Psoas muscle (tissue), 8 donors: Measurements from ENCODE around the gene RGS1. TPM values are rescaled to one million over a fixed set of nuclear protein-coding genes. Genes with fewer than 3 reads are reported as not detected.

Experiments used
- ATAC-seq, 4 donors: fragments of 200-7000 bp; cut with Tn5 transposase; one replicate each; pipeline ENCODE4 v1.9.1; 2020; ENCODE audit warnings: moderate library complexity in 3 of 4, mild to moderate bottlenecking in 2 of 4
- DNase-seq, 2 donors: peaks; one replicate each; pipeline ENCODE4 v3.0.0-alpha.2; 2020
- H3K27ac ChIP-seq: fragments of 200-600 bp; one replicate; pipeline ENCODE4 v1.8.0; 2022
- H3K27me3 ChIP-seq, 3 donors: fragments of 200-600 bp in 1 of 3; one replicate each; pipeline versions ENCODE4 v1.6.1 to v1.8.0; 2013 to 2022; ENCODE audit warnings: low read length in 2 of 3, mild to moderate bottlenecking in 2 of 3, moderate library complexity in 1 of 3; ENCODE audit not compliant: insufficient read depth in 3 of 3
- H3K36me3 ChIP-seq, 2 donors: fragments of 200-600 bp in 1 of 2; one replicate each; pipeline versions ENCODE4 v1.6.1 to v1.8.0; 2013 to 2022; ENCODE audit warnings: low read depth in 1 of 2, mild to moderate bottlenecking in 1 of 2, moderate library complexity in 1 of 2; ENCODE audit not compliant: insufficient read depth in 1 of 2
- H3K4me1 ChIP-seq: fragments of 200-600 bp; one replicate; pipeline ENCODE4 v1.8.0; 2022
- H3K4me3 ChIP-seq: fragments of 200-600 bp; one replicate; pipeline ENCODE4 v1.8.0; 2022; ENCODE audit warnings: mild to moderate bottlenecking
- H3K9me3 ChIP-seq: fragments of 200-600 bp; one replicate; pipeline ENCODE4 v1.8.0; 2022
- CTCF ChIP-seq: fragments of 200-600 bp; IDR thresholded peaks from one replicate; pipeline ENCODE4 v1.8.0; 2022; ENCODE audit warnings: antibody characterized with exemption
- WGBS, 3 donors: extraction: QIAGEN DNeasy Blood & Tissue Kit; methylation state at CpG; one replicate each; pipeline versions ENCODE4 v1.1.6 to v1.1.7; 2013; 5-methylcytosine and 5-hydroxymethylcytosine counted together
- intact Hi-C, 2 donors: fragments of 100-400 bp; cut with DNase I; formaldehyde crosslinking; loops; one replicate each; pipeline versions ENCODE4 v1.11.0 to v1.14.2; 2022
- polyA plus RNA-seq, 3 donors: library from polyadenylated mRNA; stranded (reverse); fragments of 200-250 nt; gene quantifications; one replicate each; pipeline ENCODE4 v1.2.3, GENCODE V29; 2013
- total RNA-seq, 4 donors: library from RNA; stranded (reverse); fragmentation: NEBNext Ultra II Directional in 2 of 4; extraction: Animal tissue kit (Norgen Biotek cat#: 25700) in 2 of 4; gene quantifications; one replicate each; pipeline versions ENCODE4 v1.2.1 to v1.2.4, GENCODE V29; 2021 to 2023
- donor health status: healthy with polysubstance abuse.
- donor health status: DM: no; HTN: no; CAD: no; lungs with moderate emphysema.
- donor health status: Bipolar disorder and iron deficiency.
- donor health status: healthy.
- donor health status: DM: yes; HTN: yes; CAD: no.
- donor health status: DM: no; HTN: no; CAD: no.
- donor health status: DM: no; HTN: no; CAD: no.
- donor health status: DM: yes; HTN: yes; CAD: no.

Gene RGS1
- total and polyA plus RNA-seq, 7 donors: 0.06 to 1.7 (median 1.3) TPM

- no peak overlapping the region for H3K27ac ChIP-seq
- DNase-seq (no peak), ATAC-seq (no peak)
- H3K27me3 ChIP-seq: no peaks in the 10 kb centered on the region
- H3K36me3 ChIP-seq: no peaks in the 10 kb centered on the region
- H3K4me3 ChIP-seq: no peak overlapping the region
- intact Hi-C loops: loop anchor here in 1 of 2 donors (10.0 kb wide), 1 partner anchor 1039 kb away; no protein-coding TSS in a partner anchor
- 55 to 69% (median 57%) methylated on average over 1 of the region's 1 CpG for WGBS, 3 donors
- no peaks in the 10 kb centered on the region for H3K4me1 ChIP-seq
- no peak for TF ChIP-seq CTCF
- no peaks in the 10 kb centered on the region for H3K9me3 ChIP-seq
Measured at GRCh38 chr1:192574073-192574472, 1.5 kb upstream of the RGS1 start.

GRCh38 chr1:192576190-192577144 lies 894 bp downstream of the RGS1 start:
- Histone ChIP-seq H3K4me3 (no peak overlapping the region), H3K4me1 (no peaks in the 10 kb centered on the region), H3K36me3 (no peaks in the 10 kb centered on the region), H3K27ac (no peak overlapping the region), H3K9me3 (no peaks in the 10 kb centered on the region), H3K27me3 (no peaks in the 10 kb centered on the region)
- TF ChIP-seq CTCF: no peak
- WGBS, 3 donors: 96 to 100% (median 100%) methylated on average over 1 of the region's 1 CpG
- no peak for ATAC-seq
- no peak for DNase-seq
- intact Hi-C loops: loop anchor here in 1 of 2 donors (10.0 kb wide), 1 partner anchor 1042 kb away; no protein-coding TSS in a partner anchor

- no peak for TF ChIP-seq CTCF
- Histone ChIP-seq H3K36me3 (no peaks in the 10 kb centered on the region), H3K9me3 (no peaks in the 10 kb centered on the region), H3K4me3 (no peak overlapping the region), H3K27me3 (no peaks in the 10 kb centered on the region), H3K4me1 (no peaks in the 10 kb centered on the region), H3K27ac (no peak overlapping the region)
- intact Hi-C loops: loop anchor here in 1 of 2 donors (10.0 kb wide), 1 partner anchor 1043 kb away; no protein-coding TSS in a partner anchor
- no peak for ATAC-seq
- no peak for DNase-seq
- 42 to 98% (median 96%) methylated on average over 2 of the region's 2 CpGs for WGBS, 3 donors
Measured at GRCh38 chr1:192577145-192578140, 1.9 kb downstream of the RGS1 start.

- intact Hi-C loops: loop anchor here in 1 of 2 donors (10.0 kb wide), 1 partner anchor 1044 kb away; no protein-coding TSS in a partner anchor
- Histone ChIP-seq H3K36me3 (no peaks in the 10 kb centered on the region), H3K9me3 (no peaks in the 10 kb centered on the region), H3K4me3 (no peak overlapping the region), H3K27ac (no peak overlapping the region), H3K4me1 (no peaks in the 10 kb centered on the region), H3K27me3 (no peaks in the 10 kb centered on the region)
- no peak for TF ChIP-seq CTCF
- 67 to 79% (median 76%) methylated on average over 1 of the region's 1 CpG for WGBS, 3 donors
- no peak for ATAC-seq
- no peak for DNase-seq
Measured at GRCh38 chr1:192578144-192578909, 2.8 kb downstream of the RGS1 start.
